HG02642 (cell line): Measurements from ENCODE around the gene SLC10A1.
A peak's percentile ranks its signal among the peaks of the same experiment; 100 is the strongest.
"Not testable (repeated sequence)": the region's sequence is repeated elsewhere in the genome, so short reads cannot be mapped to it uniquely, and the experiment has no call there.

ENCODE experiments used
- ATAC-seq: cut with Tn5 transposase; IDR thresholded peaks from one replicate; pipeline ENCODE4 v1.9.1; 2021; ENCODE audit warnings: mild to moderate bottlenecking; ENCODE audit not compliant: unreplicated experiment, poor library complexity

SLC10A1 gene

DNA sequence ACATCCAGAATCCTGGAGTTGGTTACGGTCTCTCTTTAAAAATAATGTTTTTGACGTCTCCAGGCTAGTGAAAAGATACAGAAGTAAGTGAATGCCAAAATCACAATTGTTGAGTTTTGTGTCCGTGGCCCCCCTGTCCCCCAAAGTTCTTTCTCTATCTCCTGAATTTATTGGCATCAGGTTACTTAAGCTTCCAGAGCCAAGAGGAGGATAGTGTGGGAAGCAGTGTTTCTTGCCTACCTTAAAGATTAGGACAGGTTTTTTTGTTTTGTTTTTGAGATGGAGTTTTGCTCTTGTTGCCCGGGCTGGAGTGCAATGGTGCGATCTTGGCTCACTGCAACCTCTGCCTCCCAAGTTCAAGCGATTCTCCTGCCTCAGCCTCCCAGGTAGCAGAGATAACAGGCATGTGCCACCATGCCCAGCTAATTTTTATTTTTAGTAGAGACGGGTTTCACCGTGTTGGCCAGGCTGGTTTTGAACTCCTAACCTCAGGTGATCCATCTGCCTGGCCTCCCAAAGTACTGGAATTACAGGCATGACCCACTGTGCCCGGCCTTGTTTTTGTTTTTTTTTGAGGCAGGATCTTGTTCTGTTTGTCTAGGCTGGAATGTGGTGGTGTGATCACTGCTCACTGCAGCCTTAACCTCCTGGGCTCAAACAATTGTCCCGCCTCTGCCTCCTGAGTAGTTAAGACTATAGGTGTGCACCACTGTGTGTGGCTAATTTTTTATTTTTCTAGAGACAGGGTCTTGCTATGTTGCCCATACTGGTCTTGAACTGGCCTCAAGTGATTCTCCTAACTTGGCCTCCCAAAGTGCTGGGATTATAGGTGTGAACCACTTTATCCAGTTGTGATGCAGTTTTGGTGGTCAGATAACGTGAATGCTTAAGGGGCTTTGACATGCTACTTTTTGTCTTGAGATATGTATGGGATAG lies 24.7 kb downstream of the SLC10A1 start:
- no peak for ATAC-seq

DNA sequence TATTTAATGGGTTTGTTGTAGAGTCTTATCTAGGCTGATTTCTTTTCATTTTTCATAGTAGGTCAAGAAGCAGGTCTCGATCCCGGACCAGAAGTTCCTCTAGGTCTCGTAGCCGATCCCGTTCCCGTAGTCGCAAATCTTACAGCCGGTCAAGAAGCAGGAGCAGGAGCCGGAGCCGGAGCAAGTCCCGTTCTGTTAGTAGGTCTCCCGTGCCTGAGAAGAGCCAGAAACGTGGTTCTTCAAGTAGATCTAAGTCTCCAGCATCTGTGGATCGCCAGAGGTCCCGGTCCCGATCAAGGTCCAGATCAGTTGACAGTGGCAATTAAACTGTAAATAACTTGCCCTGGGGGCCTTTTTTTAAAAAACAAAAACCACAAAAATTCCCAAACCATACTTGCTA lies 25.9 kb downstream of the SLC10A1 start:
- no peak for ATAC-seq

DNA sequence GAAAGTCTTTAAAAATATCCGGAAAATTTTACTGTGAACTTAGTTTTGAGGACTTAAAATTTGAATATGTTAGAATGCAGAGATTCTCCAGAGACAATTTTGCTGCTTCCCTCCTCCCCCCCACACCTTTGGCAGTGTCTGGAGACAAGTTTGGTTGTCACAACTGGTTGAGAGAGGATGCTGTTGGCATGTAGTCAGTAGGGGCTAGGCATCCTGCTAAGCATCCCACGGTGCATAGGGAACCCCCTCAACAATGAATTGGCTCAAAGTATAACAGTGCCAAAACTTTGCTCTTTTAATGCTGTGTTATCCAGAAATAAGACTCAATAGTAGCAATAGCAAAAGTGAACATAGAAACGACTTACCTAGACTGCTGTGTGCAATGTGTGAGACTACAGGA lies 26.5 kb downstream of the SLC10A1 start:
- no peak for ATAC-seq

DNA sequence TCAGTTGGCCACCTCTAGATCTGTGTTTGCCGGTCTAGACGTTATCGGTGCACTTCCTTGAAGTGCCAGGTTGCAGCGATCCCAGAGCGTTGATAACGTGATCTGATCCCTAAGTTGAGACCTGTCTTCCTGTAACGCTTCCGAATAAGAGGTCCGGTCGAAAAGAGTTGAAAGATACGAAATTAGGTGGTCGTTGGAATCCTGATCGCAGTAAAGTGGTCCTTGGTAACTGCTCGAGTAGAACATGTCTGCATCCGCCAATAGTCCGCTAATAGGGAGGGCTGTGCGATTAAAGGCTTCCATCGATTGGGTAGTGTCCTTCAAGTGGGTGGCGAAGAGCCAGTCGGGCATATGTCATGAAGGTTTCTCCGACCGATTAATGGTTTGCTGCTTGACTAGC lies 27.4 kb downstream of the SLC10A1 start:
- ATAC-seq: no peak

DNA sequence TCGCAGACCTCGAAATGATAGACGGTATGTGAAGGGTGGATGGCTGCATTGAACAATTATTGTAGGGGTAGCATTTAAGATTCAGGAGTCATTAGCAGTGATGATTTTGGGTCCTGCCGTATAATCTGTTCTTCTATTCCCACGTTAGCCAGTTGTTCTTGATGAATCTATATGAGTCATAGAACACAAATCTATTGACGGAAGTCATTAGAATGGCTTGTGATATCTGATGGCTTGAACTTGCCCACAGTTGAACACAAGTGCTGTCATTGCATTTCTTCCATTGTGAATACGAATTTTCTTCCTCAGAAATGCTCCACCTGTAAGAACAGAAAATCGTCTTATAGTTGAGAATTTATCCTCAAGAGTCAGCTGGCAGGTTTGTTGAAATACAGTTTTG lies 28.2 kb downstream of the SLC10A1 start:
- no peak for ATAC-seq

DNA sequence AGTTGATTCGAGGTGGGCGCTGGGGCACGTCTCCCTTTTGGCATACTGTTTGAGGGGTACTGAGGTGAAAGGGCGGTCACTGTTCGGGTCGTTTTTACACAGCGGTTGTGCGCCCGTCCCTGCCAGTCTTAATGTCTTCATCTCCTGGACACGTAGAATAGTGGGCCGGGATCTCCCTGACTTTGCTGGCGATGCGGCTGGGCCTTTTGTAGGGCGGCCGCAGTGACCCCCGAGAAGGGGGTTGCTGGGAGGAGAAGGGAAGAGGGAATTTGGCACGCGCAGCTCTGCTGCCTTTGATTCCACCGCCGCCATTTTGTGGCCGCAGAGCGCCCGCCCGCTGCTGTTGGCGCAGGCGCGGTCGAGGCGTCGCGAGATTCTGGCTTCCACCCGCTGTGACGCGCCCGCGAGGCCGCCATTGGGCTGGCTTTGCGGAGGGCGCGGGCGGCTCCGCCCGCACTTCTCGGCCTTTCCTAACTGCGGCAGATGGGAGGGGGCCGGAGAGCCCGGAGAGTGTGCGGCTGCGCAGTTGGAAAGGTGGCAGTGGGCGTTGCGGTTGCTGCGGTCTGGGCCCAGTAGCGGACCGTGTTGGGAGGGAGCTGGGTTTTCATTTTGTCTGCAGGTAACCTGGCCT lies 29.6 kb downstream of the SLC10A1 start:
- ATAC-seq: peak; percentile 77

DNA sequence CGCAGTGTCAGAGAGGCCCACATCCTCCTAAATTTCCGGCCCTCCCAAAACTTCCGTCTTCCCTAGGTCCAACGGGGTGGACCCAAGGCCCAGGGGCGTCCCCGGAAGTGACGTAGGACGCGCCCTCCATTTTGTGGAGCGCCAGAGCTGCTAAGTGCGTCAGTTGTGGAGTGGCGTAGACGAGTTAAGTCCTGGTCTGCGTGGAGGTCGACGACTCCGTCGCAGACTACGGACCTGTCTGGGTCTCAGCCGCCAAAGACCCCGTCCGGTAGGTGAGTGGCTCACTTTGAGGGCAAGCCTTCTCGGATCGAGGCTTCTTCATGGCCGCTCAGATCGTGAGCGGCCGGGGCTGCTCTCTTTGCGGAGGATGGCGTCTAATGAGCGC lies 30.1 kb downstream of the SLC10A1 start, which contains the start of gene SRSF5:
TSS of gene SRSF5 (plus strand) at position 159 of the 385 bp plus-strand sequence. CDS start 1,015 bp downstream, outside the sequence.
- ATAC-seq: peak; percentile 89

DNA sequence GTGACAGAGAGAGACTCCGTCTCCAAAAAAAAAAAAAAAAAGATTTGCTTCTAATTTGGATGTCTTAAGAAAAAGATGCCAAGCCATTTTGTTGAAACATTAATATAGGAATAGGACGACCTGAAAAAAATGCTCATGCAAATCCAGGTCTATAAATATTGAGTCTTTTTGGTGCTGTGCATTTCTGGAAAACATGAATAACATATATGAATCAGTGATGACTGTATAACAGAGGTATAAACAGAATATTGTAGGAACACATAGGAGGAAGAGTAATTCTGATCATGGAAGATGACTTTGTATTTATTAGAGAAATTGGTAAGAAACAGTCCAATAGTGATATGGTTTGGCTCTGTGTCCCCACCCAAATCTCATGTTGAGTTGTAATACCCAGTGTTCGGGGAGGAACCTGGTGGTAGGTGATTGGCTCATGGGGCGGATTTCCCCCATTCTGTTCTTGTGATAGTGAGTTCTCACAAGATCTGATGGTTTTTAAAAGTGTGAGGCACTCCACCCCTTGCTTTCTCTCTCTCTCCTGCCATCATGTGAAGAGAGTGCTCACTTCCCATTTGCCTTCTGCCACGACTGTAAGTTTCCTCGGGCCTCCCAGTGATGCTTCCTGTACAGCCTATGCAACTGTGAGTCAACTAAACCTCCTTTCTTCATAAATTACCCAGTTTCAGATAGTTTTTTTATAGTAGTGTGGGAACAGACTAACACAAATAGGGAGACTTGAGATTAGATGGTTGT lies 33.1 kb downstream of the SLC10A1 start:
- no peak for ATAC-seq

DNA sequence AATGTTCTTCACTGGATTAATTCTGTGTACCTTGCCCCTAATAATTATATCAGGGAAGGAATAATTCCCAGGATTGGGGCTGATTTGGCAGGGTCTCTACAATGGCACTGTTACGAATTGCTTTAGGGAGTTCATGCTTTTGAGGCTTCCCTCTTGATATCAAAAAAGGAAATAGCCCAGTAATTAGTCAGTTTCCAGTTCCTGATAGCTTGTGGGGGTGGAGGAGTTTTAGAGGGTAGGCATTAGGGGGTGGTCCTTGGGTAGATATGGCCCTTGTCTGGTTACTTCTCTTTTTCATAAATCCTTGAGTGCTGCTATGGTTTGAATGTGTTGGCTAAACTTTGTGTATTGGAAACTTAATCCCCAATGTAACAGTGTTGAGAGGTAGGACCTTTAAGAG lies 36.2 kb downstream of the SLC10A1 start:
- ATAC-seq: no peak

DNA sequence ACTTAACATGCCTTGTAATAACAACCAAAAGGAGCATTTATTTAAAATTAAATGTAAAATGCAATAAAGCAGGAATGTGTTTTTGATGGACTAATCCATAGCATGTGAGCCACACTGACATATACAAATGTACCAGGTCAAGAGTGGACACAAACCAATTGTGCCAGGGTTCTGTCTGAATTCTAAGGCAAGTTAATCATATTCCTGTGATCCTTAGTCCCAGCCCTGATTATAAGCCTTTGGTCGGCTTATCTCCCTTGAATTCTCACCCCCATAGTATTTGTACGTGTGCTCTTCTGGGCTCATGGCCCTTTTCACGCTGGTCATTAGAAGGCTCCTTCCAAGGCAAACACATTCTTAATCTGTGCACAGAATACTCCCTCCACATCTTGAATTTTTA lies 40.7 kb downstream of the SLC10A1 start:
- no peak for ATAC-seq

DNA sequence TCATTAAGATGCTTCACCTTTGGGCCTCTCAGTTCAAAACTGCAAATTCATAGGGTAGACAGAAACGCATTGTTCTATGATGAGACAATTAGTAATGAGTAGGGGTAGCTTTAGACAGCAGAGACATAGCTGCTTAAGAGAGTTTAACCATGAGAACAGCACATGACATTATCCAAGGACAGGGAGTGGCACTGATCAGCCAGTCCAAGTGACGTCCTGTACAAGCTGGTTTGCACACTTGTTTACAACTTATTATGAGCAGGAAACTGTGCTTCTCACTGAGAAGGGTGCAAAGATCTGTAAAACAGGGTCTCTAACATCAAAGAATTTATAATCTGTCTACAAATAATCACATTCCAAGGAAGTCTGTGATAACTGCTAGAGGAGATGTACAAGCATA lies 41.3 kb downstream of the SLC10A1 start:
- ATAC-seq: no peak

DNA sequence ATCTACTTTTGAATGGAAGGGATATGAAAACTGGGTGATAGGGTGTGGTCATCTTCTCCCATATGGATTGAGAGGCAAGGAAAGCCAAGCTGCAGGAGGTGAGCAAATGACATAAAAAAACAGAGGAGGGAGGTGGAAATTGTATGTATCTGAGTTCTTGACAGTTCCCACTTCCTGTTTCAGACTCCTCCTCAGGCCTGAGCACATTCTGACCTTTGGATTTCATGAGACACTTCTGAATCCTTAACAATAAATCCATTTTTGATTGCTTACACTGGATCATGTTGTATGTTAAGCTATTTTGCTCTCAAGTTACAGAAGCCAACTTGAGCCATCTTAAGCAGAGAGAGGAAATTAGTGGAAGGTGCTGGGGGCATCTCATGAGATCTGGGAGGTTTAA lies 41.7 kb downstream of the SLC10A1 start:
- ATAC-seq: no peak

DNA sequence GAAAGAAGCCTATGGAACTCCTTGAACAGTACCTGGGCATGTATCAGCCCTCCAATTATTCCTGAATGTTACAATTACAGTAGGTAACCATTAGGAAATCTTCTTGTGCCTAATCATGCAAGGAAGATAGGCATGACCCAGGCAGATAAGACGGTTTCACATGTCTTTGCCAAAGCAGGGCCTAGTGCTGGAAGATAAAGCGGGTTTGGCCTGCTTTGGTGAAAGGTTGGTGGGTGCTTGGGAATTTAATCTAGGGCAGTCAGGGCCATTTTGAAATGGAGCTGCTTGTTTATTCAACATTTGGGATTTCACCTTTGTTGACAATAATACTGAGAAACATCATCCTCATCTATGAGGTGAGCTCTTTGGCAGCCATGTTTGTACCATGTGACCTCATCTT lies 42.6 kb downstream of the SLC10A1 start:
- no peak for ATAC-seq

DNA sequence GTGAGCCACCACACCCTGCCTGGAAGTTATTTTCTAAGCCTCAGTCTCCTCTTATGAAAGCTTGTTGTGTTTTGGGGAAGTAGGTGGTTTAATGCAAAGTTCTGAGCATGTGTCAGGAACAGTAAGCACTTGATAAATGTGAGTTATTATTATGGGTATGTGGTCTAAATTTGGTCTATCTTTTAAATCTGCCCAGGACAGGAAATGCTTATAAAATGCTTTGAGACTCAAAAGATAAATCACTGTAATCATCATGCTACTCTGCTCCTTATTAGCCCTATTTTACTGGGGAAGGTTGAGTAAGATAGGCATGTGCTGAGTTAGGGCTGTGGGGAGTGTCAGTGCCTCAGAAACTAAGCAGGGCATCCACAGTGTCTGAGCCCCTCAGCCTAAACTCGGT lies 43.2 kb downstream of the SLC10A1 start:
- no peak for ATAC-seq

DNA sequence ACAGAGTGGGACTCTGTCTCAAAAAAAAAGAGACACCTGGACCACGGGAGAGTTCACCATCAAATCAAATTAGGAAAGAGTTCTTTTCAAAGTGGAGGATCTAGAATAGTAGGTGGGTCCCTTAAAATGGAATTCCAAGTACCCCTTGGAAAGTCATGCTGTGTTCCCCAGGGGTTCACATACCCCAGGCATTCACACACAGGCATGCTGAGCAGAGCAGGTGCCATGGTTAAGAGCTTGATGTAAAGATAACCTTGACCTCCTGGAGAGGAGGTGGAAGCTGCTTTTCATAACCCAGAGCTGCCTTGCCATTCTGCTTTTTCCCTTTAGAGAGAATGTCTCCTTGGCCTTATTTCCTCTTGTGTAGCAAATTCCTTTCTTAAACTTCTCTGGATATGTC lies 44.3 kb downstream of the SLC10A1 start:
- ATAC-seq: no peak

DNA sequence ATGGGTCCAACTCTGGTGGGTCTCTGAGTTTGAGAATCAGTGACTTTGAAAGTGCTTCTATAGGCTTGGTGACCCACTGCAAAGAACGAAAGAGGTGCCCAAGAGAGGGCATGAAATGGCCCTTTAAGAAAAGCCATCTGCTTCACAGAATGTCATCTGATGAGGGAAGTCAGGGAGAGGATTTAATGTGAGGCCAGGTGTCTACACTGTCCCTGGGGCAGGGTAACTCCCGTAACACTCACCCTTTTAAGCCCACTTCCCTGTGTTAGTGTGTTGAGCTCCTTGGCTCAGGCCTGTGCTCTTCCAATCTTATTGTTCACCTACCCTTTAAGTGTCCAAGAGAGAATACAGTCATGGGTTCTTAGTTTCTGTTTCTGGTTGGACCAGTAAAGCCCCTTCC lies 46.5 kb downstream of the SLC10A1 start:
- no peak for ATAC-seq

DNA sequence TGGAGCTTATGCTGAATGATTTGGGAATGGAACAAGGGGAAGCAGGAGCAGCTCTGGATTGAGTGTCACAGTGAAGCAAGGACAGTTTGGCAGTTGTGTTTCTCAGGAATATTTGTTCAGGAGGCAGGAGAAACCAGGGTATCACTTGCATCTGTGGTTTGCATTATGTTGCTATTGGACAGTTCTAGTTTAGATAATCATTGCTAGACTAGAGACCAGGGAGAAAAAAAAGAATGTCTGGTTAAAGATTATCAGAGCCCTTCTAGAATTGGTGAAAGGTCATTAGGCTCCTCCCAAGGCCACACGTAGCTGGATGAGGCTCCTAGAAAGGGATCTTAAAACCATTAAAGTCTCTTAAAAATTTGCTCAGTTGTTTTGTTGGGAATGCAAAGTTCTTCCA lies 47.1 kb downstream of the SLC10A1 start:
- no peak for ATAC-seq

DNA sequence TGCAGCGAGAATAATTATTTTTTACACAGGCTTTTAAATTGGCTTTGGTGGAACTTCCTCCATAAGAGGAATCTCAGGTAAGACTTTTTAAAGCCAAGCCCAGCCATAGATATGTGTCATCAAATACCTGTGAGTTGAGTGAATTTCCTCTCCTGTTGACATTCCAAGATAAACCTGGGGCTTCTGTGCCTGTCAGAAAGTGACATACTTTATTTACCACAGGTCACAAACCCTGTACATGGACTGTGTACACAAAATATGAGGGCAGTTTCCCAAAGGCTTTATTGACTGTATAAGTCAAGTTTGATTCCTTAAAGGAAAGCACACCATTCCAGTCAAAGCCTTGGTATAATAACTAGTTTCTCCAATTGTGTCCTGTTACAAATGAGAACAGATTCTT lies 56.0 kb downstream of the SLC10A1 start:
- no peak for ATAC-seq

DNA sequence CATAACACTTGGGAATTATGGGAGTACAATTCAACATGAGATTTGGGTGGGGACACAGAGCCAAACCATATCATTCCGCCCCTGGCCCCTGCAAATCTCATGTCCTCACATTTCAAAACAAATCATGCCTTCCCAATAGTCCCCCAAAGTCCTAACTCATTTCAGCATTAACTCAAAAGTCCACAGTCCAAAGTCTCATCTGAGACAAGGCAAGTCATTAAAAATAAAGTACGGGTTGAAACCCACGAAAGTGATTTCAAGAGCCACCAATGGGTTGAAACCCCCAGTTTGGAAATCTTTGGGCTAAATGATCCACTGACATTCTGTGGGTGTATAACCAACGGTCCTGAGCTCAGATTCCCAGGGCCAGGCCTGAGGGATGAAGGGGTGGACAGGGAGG lies 60.6 kb downstream of the SLC10A1 start:
- ATAC-seq: not testable (repeated sequence)

DNA sequence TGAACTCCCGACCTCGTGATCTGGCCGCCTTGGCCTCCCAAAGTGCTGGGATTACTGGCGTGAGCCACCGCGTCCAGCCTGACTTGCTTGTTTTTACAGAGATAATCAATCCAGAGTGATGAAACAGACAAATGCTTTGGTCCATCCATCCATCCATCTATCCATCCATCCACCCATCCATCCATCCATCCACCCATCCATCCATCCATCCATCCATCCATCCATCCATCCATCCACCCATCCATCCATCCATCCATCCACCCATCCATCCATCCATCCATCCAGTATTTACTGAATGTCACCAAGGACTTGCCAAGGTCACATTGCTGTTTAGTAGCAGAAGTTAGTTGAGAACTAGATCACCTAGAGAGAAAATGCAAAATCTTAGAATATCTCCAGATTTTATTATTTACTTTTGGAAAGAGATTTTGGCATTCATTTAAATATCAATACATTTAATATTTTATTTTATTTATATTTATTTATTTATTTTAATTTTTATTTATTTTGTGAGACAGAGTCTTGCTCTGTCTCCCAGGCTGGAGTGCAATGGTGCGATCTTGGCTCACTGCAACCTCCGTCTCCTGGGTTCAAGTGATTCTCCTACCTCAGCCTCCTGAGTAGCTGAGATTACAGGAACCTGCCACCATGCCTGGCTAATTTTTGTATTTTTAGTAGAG lies 65.0 kb downstream of the SLC10A1 start:
- not testable (repeated sequence) for ATAC-seq
